Stimulated activated CD4-positive, alpha-beta T cell treated with anti-CD3 and anti-CD28 coated beads, Interleukin-4, amount 100 ng/mL, for 24 hours (primary cell): ENCODE data around the gene NSDHL.
A peak's percentile ranks its signal among the peaks of the same experiment; 100 is the strongest.
"Not testable (repeated sequence)": the region's sequence is repeated elsewhere in the genome, so short reads cannot be mapped to it uniquely, and the experiment has no call there.

Source experiments
- DNase-seq: peaks from one replicate; pipeline ENCODE4 v3.0.0-alpha.2; 2020

NSDHL gene

DNA sequence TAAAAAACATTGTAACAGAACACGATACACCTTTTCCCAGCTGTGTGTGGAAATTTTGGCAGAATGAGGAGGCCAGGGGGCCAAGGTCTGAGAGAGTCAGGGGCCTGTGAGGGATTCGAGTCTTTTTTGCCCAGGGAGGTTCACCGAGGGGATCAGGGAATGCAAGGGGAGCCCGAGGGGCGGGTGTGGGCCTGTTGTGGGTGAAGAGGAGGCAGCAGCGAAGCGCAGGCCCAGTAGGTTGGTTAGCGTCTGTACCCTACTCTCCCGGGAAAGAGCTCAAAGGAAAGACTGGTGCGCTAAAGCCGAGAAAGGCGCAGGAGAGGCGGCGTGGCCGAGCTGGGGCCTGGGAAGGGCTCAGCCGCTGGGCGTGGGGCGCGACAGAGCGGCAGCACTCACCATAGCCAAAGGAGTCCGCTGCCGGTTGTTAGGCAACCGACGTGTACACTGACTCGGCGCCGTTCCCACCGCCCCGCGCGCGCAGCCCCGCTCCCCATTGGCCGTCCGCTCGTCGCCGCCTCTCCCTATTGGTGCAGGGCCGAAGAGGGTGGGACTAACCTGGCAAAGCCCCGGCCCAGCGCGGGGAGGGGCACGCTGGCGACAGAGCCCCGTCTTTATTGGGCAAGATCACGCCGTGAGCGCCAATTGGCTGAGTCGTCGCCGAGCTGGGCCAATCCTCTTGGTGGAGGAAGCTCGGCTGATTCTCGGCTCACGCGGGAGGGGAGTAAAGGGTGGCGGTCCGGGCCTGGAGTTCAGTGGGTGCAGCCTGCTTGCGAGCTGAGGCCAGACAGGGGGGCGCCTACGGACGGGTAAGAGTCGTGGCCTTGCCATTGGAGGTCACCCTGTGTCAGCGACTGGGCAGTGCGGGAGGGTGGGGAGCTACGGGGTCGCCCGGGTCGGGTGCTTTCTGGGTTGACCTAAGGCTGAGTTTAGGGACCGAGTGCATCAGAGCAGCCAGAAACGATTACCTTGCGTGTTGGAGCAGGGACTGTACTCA lies at the start of gene NSDHL, which contains the start of gene CETN2:
TSS of gene NSDHL (plus strand) at position 752 of the 994 bp plus-strand sequence. CDS start 15,262 bp downstream, outside the sequence.
TSS of gene CETN2 (minus strand) at position 446 of the 994 bp plus-strand sequence. CDS start at position 399, 47 bp downstream.
- DNase-seq = peak; percentile 94

DNA sequence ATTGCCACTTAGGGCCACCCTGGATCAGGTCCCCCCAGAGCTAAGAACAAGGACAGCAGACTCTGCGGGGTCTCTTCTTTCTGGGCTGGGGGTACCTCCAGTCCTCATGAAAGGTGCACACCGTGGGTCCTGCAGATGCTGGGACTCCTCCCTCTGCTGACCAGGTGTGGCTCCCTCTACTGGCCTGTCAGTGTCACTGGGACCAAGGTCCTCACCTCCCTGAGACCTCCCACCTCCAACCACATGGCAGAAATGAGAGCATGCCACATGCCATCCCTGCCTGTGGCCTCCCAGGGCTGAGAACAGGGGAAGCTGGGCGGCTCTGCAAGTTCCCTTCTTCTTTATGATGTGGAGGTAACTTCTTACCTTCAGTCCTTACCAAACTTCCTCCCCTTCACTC lies 43.8 kb upstream of the NSDHL start:
- not testable (repeated sequence) for DNase-seq

DNA sequence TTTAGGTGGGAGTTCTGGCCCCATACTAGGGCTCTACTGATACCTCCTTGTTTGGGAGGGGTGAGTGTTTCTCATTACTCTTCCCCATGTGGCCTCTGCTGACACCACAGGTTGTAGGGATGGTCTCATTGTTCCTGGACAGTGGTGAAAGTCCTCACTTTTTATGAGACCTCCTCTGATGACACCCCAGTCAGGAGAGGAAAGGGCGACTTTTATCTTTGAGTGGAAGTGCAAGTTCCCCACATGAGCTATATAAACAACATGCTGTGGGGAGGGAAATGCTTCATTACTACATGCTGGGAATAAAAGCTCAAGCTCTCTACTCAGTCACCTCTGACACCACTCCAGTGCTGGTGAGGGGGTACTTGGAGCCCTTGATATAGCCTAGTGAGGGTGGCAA lies 31.9 kb upstream of the NSDHL start:
- DNase-seq = no peak

DNA sequence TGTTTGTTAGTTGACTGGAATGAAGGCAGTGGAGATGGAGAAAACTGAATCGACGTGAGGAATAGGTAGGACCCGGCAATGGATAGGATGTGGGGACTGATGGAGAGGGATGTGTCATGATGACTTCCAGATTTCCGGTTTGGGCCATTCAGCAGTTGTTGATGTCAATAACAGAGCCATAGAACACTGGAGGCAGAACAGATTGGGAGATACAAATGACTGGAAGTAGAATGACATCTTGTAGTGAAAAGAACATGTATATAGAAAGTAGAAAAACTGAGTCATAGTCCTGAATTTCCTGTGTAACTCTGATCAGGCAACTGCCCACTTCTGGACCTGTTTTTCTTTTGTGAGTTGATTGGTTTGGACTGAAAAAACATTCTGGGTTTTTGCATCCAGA lies 24.8 kb upstream of the NSDHL start:
- DNase-seq = no peak

DNA sequence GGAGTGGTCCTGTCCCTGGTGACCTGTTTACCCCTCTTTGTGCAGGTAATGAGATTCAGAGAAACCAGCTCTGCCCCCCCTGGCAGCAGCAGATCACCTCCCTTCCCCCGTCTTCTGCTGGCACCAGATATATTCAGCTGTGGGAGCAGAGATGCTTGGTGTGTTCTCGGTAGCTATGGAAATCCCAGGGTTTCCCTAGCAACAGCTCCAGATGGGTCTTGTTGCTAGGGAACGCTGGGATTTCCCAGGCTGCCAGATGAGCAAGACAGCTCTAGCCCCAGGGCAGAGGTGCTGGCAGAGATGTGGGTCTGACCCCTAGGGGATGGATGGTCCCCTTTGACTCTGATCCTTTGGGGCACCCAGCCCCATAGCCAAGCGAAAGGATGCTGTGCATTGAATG lies 20.5 kb upstream of the NSDHL start:
- DNase-seq = no peak

DNA sequence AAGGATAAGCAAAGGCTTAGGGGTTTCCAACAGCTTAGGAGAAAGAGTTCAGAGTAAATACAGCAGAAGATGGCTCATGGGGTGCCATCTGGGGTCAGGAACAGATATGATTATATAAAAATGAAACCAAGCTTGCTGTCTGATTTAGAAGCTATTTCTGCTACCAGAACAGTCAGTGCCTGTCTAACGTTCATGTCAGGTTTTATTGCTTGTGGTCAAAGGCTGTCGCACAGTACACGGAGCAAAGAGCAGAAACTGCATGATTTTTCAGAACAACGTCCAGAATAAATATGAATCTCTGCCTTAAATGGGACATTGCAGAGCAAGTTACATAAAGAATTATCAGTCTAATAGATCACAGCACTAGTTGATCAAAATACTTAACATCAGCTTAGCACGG lies 17.7 kb upstream of the NSDHL start:
- DNase-seq = no peak

DNA sequence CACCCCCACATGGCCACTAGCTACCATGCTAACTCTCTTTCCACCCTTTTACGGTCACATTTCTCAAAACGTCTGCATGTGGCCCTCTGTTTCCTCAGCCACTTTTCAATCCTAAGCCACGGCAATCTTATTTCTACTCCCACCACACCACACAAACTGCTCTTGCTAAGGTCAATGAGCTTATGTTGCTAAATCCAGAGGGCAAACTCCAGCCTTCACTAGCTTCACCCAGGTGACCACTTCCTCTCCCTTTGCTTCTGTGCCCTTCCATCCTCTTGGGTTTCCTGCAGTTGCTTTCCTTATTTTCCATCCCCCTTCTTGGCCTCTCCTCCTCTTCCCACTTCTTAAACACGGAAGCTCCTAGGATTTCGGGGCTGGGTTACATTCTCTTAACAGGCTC lies 16.8 kb upstream of the NSDHL start:
- DNase-seq = no peak

DNA sequence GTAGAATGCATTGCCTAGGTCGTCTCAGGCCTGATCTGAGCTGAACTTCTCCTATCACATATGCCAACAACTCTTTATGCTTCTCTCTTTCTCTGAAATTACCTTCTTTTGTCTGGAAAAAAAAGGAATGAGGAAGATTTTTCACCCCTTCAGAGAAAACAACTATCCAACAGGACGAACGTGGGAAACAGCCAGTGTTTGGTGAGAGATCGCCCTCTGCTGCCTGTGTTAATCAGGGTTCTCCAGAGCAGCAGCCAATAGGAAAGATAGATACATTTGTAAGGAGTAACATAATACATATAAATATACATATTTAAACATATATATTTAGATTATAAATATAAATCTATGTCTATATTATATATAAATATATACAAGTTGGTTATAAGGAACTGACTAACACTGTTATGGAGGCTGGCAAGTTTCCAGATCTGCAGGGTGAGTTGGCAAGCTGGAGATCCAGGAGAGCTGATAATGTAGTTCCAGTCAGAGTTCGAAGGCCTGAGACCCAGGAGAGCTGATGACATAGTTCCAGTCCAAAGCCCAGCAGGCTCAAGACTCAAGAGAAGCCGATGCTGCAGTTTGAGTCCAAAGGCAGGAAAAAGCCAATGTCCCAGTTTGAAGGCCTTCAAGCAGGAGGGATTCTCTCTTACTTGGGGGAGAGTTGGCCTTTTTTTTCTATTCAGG lies 13.6 kb upstream of the NSDHL start:
- DNase-seq = no peak

DNA sequence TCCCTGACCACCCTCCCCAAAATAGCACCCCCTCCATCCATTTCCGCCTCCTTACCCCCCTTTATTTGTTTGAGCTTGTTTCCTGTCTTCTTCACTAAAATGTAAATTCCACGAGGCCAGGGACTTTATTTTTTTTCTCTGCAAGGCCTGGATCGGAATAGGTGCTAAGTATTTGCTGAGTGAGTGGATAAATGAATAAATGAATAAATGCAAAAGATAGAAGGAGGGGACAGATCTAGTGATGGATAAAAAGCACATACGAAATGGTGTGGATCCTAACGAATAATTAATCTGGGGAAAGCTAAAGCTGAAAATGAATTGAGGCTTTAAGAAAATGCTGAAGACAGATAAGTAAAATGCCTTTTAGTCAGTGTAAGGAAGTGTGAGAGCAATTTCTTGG lies 12.5 kb upstream of the NSDHL start:
- DNase-seq = no peak

DNA sequence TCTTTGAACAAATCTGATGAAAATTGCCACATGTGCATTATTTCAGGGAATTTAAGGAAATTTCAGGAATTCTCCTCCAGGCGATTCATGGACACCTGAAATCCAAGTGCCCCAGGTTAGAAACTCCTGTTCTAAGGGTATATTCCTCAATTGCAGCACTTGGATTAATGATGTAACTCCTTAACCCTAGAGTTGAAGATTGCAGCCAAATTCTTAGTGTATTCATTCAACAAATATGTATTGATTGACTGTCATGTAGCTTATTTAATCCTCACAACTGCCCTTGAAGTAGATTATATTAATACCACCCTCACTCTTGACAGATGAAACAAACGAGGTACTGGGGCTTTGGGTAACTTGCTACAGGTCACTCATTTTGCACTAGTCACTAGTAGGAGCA lies 11.6 kb upstream of the NSDHL start:
- DNase-seq = no peak

DNA sequence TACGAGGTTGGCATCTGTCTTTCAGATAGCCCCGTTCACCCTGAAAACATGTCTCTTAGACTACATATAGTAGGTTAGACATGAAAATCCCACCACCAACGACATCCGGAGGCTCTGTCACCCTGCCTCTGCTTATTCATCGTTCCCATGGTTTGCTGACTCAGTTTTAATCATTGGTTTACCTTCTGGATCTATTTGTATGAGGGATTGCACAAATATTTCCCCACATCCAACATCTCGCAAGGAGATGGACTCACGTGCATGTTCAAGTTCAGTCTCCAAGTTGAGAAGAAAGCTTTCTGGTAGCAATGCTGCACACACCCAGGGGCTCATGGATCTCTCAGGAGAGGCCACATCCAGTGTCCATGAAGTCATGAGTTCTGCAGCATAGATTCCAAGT lies 11.1 kb upstream of the NSDHL start:
- no peak for DNase-seq

DNA sequence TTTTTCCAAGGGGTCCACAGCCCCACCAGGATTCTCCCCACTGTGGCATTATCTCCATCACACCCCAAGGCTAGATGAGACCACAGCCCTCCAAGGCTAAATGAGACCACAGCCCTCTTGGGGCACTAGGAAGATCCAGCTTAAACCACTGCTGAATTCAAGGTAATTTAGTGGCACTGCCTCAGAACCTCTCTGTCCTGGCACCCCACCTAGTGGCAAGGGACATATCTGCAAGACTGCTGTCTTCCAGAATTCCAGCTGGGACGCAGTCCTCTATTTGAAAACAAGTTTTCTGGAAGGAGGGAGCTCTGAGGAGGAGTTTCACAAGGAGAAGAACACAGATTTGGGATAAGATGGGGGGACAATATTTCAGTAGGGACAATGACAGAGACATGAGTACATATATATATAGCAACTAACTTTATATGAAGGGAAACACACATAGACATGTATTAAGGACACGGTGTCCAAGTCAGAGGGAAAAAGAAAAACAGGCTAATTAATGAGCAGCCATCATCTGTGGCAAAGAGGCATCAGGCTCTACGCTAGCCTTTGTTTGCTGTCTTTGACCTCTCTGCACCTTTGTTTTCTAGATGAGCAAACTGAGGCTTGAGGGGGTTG lies 9.6 kb upstream of the NSDHL start:
- peak; percentile 4 for DNase-seq

DNA sequence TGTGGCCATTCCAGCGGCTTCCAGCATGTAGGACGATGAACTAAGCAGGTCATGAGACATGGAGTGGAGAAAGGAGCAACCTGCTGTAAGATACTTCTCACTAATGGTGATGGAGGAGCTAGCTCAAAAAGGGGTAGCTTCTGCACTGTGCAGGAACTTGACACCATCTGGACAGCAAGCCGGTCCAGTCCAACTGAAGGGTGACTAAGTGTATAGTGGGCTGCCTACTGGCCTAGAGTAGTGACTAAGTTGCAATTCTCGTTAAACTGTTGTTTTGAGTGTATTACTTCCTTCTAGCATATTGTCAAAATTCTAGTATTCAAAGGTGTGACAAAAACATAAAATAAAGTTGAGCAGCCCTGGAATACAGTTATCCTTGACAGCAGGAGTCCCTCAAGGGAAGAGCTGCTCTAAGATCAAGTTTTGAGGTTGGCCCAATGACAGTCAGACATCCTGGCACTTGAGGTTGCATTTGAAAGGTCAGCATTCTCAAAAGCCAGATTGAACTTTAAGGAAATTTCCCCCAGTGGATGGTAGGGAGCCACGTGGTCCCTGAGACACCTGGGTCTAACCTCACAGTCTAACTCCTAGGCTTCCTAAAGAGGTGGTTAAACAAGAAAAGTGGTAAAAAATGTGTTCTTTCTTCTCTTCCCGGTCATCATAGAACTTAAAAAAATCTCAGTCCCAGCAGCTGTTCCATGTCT lies 8.3 kb upstream of the NSDHL start:
- DNase-seq = no peak

DNA sequence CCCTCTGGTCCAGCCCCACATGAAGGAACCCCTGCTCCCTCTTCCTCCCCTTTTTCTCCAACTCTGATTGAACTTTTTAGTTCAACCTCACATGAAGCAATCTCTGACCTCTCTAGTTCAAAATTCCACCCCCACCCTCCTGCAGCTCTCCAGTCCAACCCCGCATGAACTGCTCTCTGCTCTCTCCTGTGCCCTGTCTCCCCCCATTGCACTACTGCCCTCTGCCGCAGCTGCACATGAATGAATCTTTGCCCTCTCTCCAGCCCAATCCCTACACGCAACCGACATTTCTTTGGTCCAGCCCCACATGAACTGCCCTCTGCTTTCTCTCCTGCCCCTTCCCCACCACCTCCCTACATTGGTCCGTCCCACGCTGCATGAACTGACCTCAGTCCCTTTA lies 7.2 kb upstream of the NSDHL start:
- DNase-seq = no peak

DNA sequence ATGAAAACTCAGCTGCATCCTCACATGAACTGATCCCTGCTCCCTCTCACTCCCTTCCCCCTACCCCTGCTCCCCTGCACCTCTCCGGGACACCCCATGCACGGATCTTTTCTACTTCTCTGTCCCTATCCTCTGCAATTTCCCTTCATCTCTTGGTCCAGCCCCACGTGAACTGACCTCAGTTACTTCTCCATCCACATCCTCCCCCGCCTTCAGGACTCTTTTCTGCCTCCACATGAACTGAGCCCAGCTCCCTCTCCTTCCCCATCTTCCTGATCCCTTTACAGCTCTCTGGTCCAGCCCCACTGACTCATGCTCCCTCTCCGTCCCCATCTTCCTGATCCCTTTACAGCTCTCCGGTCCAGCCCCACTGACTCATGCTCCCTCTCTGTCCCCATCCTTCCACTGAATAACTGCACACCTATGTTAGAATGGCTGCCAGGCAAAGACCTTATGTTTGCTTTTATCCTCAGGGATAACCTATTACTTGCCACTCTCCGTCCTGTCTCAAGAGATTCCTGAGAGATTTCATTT lies 6.0 kb upstream of the NSDHL start:
- DNase-seq = no peak

DNA sequence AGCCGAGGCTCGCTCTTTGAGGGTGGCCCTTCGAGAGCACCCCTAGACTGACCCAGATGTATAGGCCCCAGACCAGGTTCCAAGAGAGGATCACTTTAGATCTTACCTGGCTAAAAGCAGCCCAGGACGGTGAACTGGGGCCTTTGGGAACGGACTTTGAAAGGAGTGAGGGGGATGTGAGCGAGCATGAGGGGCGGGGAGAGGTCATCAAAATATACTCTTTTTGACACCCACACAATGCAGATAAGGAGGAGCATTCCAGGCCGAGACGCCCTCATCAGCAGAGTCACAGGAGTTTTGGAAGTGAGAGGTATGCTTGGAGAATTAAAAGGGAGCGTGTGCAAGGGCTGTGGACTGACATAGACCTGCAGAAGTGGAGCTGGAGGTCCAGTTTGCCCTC lies 528 bp downstream of the NSDHL start:
- DNase-seq = no peak

DNA sequence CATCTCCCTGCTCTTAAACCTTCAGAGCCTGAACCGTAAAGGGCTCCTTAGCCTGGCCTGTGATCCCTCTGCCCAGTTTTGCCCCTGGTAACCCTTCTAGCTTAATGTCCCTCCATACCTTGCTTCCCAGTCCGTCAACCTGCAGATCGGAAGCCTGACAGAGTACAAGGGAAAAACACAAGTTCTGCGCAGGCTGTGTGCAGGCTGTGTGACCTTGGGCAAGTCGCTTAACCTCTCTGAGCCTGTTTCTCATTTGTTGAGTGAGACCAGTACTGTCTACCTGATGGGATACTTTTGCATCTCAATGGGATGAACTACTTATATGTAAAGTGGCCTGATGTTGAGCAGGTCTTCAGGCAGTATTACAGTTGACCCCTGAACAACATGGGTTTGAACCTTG lies 1.7 kb downstream of the NSDHL start:
- no peak for DNase-seq

DNA sequence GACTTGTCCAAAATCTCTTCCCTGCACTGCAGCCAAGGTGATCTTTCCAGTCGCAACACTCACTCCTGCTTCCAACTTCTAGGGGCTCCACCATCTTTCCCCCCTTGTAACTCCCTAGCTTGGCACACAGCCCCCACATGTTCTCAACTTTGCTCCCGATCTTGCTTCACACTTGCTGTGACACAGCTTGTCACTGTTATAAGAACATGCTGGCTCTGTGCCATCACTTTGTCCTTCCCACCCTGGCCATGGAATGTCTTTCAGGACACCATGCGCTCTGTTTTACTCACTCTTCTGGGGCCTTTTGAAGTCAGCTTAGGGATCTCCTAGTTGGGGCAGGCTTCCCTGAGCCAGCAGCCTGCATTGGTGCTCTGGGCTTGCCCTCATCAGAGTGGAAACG lies 2.5 kb downstream of the NSDHL start:
- DNase-seq = no peak

DNA sequence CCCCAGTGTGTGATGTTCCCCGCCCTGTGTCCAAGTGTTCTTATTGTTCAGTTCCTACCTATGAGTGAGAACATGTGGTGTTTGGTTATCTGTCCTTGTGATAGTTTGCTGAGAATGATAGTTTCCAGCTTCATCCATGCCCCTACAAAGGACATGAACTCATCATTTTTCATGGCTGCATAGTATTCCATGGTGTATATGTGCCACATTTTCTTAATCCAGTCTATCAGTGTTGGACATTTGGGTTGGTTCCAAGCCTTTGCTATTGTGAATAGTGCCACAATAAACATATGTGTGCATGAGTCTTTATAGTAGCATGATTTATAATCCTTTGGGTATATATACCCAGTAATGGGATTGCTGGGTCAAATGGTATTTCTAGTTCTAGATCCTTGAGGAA lies 4.6 kb downstream of the NSDHL start:
- not testable (repeated sequence) for DNase-seq

DNA sequence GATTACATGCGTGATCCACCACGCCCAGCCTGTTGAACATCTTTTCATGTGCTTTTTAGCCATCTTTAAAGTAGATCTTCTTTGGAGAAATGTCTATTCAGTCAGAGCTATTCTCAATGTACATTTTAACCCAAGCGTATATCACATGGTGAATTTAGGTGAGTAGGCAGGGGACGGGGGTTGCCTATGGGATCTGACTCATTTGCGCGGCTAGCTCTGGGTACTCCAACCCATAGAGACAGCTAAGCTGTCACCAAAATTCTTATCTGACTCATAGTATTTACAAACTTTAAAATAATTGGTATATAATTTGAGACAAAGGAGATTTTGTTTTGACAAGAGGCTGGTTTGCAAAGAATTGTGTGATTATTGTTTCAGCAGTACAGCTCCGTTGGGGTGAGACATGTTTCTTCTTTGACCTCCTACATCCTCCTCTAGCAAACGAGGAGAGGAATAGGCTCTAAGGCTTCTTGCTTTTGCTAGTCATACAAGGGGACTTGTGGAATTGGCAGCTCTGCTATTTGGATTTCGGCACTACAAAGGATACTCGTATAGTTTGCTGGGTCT lies 12.0 kb downstream of the NSDHL start:
- no peak for DNase-seq

DNA sequence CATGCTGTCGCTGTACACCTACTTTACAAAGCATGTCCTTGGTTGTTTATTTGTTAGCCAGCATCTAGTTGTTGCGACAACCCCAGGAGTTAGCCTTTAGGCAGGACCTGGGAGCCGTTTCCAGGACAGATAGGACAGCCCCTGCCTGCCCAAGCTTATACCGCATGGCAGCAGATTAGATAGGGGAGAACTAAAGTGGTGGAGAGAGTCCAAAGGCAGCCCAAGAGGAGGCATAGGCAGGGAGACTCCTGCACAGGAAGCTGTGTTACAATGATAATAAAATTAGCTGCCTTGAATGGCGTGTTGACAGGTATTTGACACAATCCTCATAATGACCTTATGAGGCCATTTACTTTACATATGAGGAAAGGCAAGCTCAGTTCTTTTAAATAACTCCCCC lies 13.0 kb downstream of the NSDHL start:
- no peak for DNase-seq

DNA sequence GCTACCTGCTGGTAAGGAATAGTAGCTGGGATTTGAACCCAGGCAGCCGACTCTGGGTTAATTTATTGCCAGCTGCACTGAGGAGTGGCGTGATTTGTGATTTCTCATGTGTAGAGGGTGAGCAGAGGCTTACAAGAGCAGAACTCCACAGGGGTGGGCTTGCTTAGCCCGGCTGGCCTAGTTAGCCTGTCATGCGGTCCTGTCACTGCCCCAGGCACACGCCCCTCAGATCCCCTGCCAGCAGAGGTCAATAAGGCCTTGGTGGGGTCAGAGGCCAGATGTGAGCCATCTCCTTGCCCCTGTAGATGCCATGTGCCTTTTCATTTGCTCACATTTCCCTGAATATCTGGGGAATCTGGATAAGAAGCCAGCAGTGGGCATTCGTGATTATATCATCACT lies 13.4 kb downstream of the NSDHL start:
- DNase-seq = no peak
